MM.1S (cell line): Measurements from ENCODE around the gene LY86.

ENCODE experiments used
- CTCF ChIP-seq: fragments of 300-600 bp; sonication (generic); IDR thresholded peaks from 2 replicates; pipeline ENCODE4 v1.5.1; 2016; ENCODE audit warnings: antibody characterized with exemption, low read length, mixed read lengths
- EZH2 ChIP-seq: fragments of 300-600 bp; sonication (generic); optimal IDR thresholded peaks from 2 replicates; pipeline ENCODE3; 2017; ENCODE audit warnings: low read depth, mild to moderate bottlenecking, antibody characterized with exemption, low read length, mixed read lengths
- EZH2phosphoT487 ChIP-seq: fragments of 300-600 bp; sonication (generic); IDR thresholded peaks from 2 replicates; pipeline ENCODE4 v1.6.1; 2018; ENCODE audit warnings: antibody characterized with exemption, low read length

- TF ChIP-seq CTCF, result no peak
- TF ChIP-seq EZH2, result no peak
- no peak for TF ChIP-seq EZH2phosphoT487
Observed at GRCh38 chr6:6688951-6689350, 100.4 kb downstream of the LY86 start.
